Measurements from ENCODE around the gene ZNF415.
"Not testable (repeated sequence)": the region's sequence is repeated elsewhere in the genome, so short reads cannot be mapped to it uniquely, and the experiment has no call there.

ZNF415 gene

DNA sequence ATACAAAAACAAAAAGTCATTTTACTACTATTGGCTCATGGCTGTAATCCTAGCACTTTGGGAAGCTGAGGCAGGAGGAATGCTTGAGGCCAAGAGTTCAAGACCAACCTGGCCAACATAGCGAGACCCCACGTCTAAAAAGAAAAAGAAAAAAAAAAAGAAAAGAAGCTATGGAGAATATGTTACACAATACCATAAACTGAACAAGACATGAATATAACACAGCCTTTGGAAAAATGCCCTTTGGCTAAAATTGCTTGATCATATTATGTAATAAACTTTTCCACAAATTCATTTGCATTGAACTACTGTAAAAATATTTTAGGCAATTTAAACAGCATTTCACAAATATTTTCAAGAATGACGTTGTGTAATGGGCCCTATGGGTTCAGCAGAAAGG lies 3.7 kb upstream of the ZNF415 start:
- H3K4me3 Mint-ChIP-seq = no peak overlapping the region
- H3K27me3 Mint-ChIP-seq (ENCODE audit: low read depth, poor library complexity) = peaks cover 14% of the 10 kb centered on the region
- peaks cover 8% of the 10 kb centered on the region for H3K4me1 Mint-ChIP-seq
- no peak overlapping the region for H3K27ac Mint-ChIP-seq
- H3K36me3 Mint-ChIP-seq (ENCODE audit: low read depth) = peaks cover 68% of the 10 kb centered on the region
- DNase-seq = no peak
- TF ChIP-seq, protein P1, sequence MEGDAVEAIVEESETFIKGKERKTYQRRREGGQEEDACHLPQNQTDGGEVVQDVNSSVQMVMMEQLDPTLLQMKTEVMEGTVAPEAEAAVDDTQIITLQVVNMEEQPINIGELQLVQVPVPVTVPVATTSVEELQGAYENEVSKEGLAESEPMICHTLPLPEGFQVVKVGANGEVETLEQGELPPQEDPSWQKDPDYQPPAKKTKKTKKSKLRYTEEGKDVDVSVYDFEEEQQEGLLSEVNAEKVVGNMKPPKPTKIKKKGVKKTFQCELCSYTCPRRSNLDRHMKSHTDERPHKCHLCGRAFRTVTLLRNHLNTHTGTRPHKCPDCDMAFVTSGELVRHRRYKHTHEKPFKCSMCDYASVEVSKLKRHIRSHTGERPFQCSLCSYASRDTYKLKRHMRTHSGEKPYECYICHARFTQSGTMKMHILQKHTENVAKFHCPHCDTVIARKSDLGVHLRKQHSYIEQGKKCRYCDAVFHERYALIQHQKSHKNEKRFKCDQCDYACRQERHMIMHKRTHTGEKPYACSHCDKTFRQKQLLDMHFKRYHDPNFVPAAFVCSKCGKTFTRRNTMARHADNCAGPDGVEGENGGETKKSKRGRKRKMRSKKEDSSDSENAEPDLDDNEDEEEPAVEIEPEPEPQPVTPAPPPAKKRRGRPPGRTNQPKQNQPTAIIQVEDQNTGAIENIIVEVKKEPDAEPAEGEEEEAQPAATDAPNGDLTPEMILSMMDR (IDR thresholded peaks at IDR 0.05) = no peak
- H3K9me3 Mint-ChIP-seq = peaks cover 75% of the 10 kb centered on the region

DNA sequence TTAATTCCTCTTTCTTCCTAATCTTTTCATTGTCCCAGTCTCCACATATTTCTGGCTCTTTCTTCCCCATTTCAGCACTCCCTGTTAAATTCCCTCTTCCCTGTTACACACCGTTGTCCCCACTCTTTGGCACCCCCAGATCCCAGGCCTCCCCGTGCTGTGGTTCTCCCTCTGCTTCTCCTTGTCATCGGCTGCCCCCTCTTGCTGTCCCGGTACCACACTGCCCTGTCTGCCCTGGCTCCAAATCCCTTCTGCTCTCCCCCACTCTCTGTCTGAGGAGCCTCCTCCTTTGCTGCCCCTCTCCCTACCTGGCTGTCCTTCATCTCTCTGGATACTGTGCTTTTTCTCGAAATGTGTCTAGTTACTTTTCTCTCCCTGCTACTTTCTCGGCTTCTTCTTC lies 983 bp downstream of the ZNF415 start:
- TF ChIP-seq, protein P1 (IDR thresholded peaks at IDR 0.05) = no peak
- peak overlapping the region; percentile 82 for H3K4me3 Mint-ChIP-seq
- H3K27me3 Mint-ChIP-seq (ENCODE audit: low read depth, poor library complexity) = peaks cover 11% of the 10 kb centered on the region

DNA sequence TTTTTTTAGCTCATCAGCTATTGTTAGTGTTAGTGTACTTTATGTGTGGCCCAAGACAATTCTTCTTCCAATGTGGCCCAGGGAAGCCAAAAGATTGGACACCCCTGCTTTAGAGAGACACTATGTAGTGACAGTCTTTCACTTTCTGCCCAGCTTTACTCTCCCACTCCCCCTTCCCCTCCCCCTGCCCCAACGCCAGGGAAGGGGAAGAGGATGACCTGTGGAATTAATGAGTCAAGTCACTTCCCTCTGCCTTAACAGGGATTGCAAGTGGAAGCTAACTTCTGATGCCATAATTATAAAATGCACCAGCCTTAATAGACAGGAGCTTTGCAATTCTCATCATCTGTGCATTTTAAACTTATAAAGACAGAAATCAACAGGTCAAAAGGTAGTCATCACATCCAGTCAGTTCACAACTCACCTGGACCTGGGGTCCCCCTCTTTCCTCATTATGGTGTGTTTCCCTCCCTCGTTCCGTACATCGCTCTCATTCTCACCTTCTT lies 1.6 kb downstream of the ZNF415 start:
- TF ChIP-seq, protein P1 (IDR thresholded peaks at IDR 0.05) = no peak
- no peak for DNase-seq
- H3K36me3 Mint-ChIP-seq (ENCODE audit: low read depth) = peaks cover 46% of the 10 kb centered on the region
- H3K27me3 Mint-ChIP-seq (ENCODE audit: low read depth, poor library complexity) = peaks cover 14% of the 10 kb centered on the region
- H3K4me1 Mint-ChIP-seq = peaks cover 50% of the 10 kb centered on the region
- H3K4me3 Mint-ChIP-seq = peak overlapping the region; percentile 82
- no peak overlapping the region for H3K27ac Mint-ChIP-seq
- H3K9me3 Mint-ChIP-seq = peaks cover 23% of the 10 kb centered on the region

More for the DNA sequence above, 983 bp downstream of the ZNF415 start:
- Mint-ChIP-seq H3K36me3 (ENCODE audit: low read depth) (peaks cover 52% of the 10 kb centered on the region), H3K27ac (no peak overlapping the region), H3K4me1 (peaks cover 46% of the 10 kb centered on the region), H3K9me3 (peaks cover 29% of the 10 kb centered on the region)
- DNase-seq = no peak

DNA sequence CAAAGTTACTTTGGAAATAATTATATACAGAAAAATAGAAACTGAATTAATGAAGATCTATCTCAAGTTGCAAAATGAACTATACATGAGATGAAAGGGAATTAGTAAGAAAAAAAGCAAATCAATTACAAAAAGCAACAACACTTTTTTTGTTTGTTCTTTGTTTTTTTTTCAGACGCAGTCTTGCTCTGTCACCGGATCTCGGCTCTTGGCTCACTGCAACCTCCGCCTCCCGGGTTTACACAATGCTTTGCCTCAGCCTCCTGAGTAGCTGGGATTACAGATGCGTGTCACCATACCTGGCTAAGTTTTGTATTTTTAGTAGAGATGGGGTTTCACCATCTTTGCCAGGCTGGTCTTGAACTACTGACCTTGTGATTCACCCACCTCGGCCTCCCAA lies 2.2 kb downstream of the ZNF415 start:
- peak overlapping the region; percentile 23 for H3K4me3 Mint-ChIP-seq
- H3K27ac Mint-ChIP-seq = no peak overlapping the region
- H3K27me3 Mint-ChIP-seq (ENCODE audit: low read depth, poor library complexity) = peaks cover 12% of the 10 kb centered on the region
- no peak for DNase-seq
- H3K9me3 Mint-ChIP-seq = peaks cover 17% of the 10 kb centered on the region
- TF ChIP-seq, protein P1 (IDR thresholded peaks at IDR 0.05) = no peak
- H3K36me3 Mint-ChIP-seq (ENCODE audit: low read depth) = peaks cover 41% of the 10 kb centered on the region
- peaks cover 53% of the 10 kb centered on the region for H3K4me1 Mint-ChIP-seq

DNA sequence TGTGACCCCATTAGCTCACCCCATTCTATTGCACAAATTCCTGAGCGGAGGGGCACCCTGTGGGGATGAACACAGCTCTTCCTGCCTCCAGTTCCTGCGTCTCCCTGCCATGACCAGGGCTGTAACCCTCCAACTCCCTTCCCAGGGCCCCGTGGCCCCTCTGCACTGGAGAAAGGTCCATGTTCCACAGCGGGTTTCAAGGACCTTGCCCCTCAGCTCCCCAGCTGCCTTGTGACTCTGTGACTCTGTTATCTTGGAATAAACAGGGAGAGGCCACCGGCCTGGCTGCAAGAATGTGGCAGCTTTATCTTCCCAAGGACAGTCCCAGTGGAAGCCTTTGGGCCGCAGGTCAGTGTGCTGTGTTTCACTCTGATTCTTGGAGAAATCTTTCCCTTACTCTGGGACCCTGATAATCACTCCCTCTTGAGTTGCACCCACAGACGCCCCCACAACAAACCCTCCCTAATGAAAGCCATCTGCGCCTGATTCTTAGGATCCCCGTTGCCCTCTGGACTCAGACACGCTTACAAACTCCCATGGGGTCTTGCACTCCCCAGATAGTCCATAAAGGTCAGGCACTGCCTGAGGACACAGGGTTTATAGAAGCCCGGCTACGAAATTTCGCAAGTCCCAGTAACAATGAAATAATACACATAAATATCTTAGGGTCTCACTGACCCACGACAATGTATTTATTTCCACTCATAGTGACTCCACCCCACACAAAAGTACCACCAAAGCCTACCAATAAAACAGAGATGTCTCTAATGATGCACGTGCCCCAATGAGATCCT lies 5.8 kb downstream of the ZNF415 start:
- peaks cover 72% of the 10 kb centered on the region for H3K4me1 Mint-ChIP-seq
- H3K4me3 Mint-ChIP-seq; DNase-seq; H3K27me3 Mint-ChIP-seq (ENCODE audit: low read depth, poor library complexity); H3K9me3 Mint-ChIP-seq: not testable (repeated sequence)
- H3K27ac Mint-ChIP-seq = peak overlapping the region; percentile 12
- peaks cover 53% of the 10 kb centered on the region for H3K36me3 Mint-ChIP-seq (ENCODE audit: low read depth)

DNA sequence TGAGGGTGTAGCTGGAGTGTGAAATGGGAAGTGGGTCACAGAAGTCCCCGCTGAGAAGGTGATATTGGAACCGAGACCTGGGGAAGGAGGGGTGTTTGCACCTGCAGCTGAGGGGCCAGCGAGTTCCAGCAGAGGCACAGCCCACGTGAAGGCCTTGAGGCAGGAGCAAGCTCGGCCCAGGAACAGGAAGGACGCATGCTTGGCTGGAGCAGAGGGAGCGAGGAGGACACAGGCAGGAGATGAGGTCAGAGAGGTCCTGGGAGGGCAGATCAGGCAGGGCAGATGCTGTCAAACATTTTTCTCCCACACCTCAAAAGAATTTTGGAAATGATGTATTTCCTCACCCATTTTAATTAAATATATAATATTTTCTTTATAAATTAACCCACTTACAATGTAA lies 9.3 kb downstream of the ZNF415 start:
- H3K36me3 Mint-ChIP-seq (ENCODE audit: low read depth) = peaks cover 66% of the 10 kb centered on the region
- H3K27me3 Mint-ChIP-seq (ENCODE audit: low read depth, poor library complexity) = peaks cover 3% of the 10 kb centered on the region
- DNase-seq = no peak
- TF ChIP-seq, protein P1 (IDR thresholded peaks at IDR 0.05) = no peak
- no peak overlapping the region for H3K4me3 Mint-ChIP-seq
- H3K27ac Mint-ChIP-seq = peak overlapping the region; percentile 96
- H3K9me3 Mint-ChIP-seq = peaks cover 30% of the 10 kb centered on the region
- H3K4me1 Mint-ChIP-seq = peaks cover 41% of the 10 kb centered on the region
